Measurements from ENCODE around the gene TYW3.

- TF ChIP-seq CTCF (IDR thresholded peaks at IDR 0.05) (no peak), POLR2A (IDR thresholded peaks at IDR 0.05) (no peak), EP300 (IDR thresholded peaks at IDR 0.05) (no peak)
These were observed 78.7 kb downstream of the TYW3 start for GRCh38 chr1:74811436-74812179.

Data from ovary (tissue), 3 donors.